GM18517 (cell line): ENCODE data around the gene ARL6.
"Not testable (repeated sequence)": the region's sequence is repeated elsewhere in the genome, so short reads cannot be mapped to it uniquely, and the experiment has no call there.

Experiments
- ATAC-seq: cut with Tn5 transposase; IDR thresholded peaks from one replicate; pipeline ENCODE4 v1.9.1; 2021; ENCODE audit warnings: mild to moderate bottlenecking, moderate library complexity; ENCODE audit not compliant: unreplicated experiment

The ARL6 gene

DNA sequence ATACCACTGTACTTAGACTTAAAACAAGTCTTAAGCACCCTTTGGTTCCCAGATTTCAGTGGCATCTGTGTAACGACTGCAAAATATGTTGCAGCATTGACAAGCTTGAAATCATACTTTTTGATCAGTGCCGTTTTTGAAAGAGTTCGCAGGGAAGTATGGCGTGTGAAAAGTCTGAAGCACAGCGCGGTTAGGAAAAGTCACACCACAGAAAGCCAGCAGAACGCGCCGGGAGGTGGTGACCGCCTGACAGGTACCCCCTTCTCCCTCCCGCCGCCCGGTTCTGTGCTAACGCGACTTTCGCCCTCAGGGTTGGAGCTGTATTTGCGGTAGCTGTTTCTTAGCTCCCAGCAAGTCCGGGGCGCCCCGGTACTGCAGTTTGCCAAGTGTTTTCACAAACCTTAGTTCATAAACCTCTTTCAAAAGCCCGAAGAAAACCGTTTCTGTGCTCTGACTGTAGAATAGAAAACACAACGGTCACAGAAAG lies 56.8 kb downstream of the ARL6 start:
- ATAC-seq, result peak; percentile 56

DNA sequence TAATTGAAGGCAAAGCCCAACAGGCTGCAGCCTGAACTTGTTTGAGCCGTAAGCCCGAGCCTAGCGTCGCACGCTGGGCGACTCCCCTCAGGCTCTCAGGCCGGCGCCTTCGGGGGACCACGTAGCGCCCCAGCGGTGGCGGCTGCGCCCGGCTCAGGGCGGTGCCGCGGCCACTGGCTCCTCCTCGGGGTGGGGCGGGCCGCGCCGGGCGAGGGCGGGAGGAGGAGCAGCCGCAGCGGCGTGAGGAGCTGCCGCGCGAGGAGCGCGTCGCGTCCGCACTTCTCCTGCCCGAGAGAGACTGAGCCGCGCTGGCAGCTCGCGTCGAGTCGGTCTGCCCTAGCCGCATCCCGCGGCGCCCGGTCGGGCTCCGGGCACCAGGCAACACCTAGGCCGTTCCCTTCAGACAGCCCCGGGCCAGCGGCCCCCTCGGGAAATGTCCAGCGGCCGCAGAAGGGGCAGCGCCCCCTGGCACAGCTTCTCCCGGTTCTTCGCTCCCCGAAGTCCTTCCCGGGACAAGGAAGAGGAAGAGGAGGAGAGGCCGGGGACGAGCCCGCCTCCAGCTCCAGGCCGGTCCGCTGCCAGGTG lies 57.3 kb downstream of the ARL6 start, which contains the start of gene CRYBG3:
TSS of gene CRYBG3 (plus strand) at position 238 of the 585 bp plus-strand sequence. CDS start at position 434, 196 bp downstream.
- peak; percentile 93 for ATAC-seq

DNA sequence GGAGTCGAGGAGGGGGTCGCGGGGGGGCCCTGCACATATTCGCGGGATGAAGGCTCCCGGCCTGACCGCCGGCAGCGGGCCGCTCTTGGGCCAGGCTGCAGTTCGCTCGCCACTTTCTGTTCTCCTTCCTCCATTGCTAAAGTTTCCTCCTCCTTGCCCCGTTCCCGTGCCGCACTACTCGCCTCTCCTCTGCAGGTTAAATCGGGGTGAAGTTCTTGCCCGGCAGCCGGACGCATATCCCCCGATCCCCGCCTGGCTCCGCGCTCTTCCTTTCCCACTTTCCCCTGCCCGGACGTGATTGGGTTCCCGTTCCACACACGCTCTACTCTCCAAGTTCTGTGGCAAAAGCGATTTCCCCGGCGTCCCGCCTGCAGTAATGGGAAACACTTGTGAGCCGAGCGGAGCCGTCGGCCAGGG lies 57.8 kb downstream of the ARL6 start:
- peak; percentile 22 for ATAC-seq

- ATAC-seq, result no peak
Measured at GRCh38 chr3:97823046-97824004, 58.8 kb downstream of the ARL6 start.

DNA sequence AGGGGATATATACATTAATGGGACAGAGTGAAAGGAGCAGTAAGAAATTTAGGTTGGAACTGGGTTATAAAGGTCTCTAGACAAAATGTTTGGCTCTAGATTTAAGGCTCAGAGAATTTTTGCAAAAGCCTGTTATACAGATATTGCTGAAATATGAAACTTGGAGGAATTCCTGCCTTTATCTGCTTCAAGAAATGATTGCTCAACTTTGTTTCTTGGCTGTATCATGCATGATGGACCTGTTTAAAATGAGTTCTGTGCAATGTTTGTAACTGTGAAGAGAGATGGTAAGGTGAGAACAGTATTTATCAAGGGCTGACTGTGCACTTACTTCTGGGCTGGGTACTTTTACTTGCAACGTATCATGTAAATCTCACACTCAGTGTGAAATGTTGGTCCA lies 60.5 kb downstream of the ARL6 start:
- no peak for ATAC-seq

- ATAC-seq, result no peak
Measured at GRCh38 chr3:97827741-97828471, 63.3 kb downstream of the ARL6 start.

- no peak for ATAC-seq
Measured at GRCh38 chr3:97829198-97829597, 64.6 kb downstream of the ARL6 start.

DNA sequence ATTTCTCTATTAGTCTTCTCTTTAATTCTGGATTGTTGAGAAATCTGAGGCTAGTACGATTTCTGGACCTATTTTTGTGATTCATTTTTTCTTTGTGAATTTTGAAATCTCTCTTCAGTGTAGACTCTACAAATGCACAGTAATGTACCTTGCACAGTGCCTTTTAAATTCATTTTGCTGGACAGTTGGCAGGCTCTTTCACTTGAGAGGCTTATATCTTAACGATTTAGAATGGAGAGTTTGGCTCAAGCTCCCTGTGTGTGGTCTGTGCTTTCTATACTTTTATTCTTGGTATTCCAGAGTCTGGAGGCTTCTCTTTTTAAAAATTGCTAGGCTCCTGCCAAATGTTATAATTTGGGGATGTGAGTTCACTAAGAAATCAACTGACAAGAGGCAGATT lies 66.1 kb downstream of the ARL6 start:
- no peak for ATAC-seq

DNA sequence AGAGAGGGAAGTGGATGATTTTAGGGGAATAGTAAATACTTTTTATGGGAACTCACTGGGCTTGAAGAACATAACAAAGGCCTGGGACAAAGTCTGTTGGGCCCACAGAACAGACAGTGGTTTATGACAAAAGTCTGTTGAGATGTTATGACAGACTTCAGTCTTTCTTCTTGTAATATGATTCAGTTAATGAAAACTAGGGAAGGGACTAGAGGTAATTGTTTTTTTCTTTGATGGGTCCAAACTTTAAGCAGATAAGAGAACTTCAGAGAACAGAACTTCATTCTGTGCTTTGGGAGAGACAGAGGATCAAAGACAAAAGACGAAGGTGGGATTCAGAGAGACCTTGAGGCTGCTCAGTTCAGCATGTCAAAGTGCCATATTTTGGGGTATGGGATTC lies 66.6 kb downstream of the ARL6 start:
- ATAC-seq, result no peak

DNA sequence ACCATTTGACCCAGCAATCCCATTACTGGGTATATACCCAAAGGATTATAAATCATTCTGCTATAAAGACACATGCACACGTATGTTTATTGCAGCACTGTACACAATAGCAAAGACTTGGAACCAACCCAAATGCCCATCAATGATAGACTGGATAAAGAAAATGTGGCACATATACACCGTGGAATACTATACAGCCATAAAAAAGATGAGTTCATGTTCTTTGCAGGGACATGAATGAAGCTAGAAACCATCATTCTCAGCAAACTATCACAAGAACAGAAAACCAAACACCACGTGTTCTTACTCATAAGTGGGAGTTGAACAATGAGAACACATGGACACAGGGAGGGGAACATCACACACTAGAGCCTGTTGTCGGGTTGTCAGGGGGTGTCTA lies 68.6 kb downstream of the ARL6 start:
- not testable (repeated sequence) for ATAC-seq

DNA sequence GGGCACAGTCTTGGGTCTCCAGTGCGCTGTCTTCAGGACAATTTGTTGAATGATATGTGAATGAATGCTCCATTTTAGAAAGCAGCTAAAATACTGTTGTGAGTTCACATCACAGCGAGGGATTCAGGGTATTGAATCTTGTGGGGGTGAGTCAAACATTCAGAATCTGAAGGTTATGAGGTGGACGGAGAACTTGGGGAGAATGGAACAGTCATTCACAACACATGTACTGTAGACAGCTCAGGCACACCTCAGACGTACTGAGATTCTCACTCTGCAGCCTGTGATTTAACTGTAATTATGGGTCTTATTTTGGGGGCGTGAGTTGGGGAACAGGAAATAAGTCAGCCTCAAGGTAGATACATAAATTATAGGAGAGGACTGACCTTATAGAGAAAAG lies 71.2 kb downstream of the ARL6 start:
- ATAC-seq, result no peak

- no peak for ATAC-seq
Measured at GRCh38 chr3:97838393-97838792, 73.8 kb downstream of the ARL6 start.

GRCh38 chr3:97839944-97840343 lies 75.4 kb downstream of the ARL6 start:
- no peak for ATAC-seq

GRCh38 chr3:97841304-97841703 lies 76.7 kb downstream of the ARL6 start:
- no peak for ATAC-seq

GRCh38 chr3:97841956-97842355 lies 77.4 kb downstream of the ARL6 start:
- no peak for ATAC-seq

GRCh38 chr3:97848779-97849178 lies 84.2 kb downstream of the ARL6 start:
- ATAC-seq, result no peak
